Left lung (tissue), 10 donors: ENCODE measurements around the gene ASCL4. TPM values are rescaled to one million over a fixed set of nuclear protein-coding genes. Genes with fewer than 3 reads are reported as not detected.

Experiments
- ATAC-seq: fragments of 200-7000 bp; cut with Tn5 transposase; one replicate; pipeline ENCODE4 v1.9.1; 2020; ENCODE audit warnings: moderate library complexity
- DNase-seq, 4 donors: peaks; one replicate each; pipeline ENCODE4 v3.0.0-alpha.2; 2013 to 2020
- H3K27ac ChIP-seq, 2 donors: fragments of 200-600 bp; sonication (generic) in 1 of 2; one replicate each; pipeline versions ENCODE4 v1.5.0 to v1.8.0; 2020 to 2021
- H3K27me3 ChIP-seq, 2 donors: fragments of 200-600 bp; sonication (generic) in 1 of 2; one replicate each; pipeline versions ENCODE4 v1.5.0 to v1.8.0; 2020 to 2021
- H3K36me3 ChIP-seq, 2 donors: fragments of 200-600 bp; sonication (generic) in 1 of 2; one replicate each; pipeline versions ENCODE4 v1.5.0 to v1.8.0; 2020 to 2021
- H3K4me1 ChIP-seq, 2 donors: fragments of 200-600 bp; one replicate each; pipeline ENCODE4 v1.8.0; 2021
- H3K4me3 ChIP-seq, 2 donors: fragments of 200-600 bp; sonication (generic) in 1 of 2; one replicate each; pipeline versions ENCODE4 v1.5.0 to v1.8.0; 2020 to 2021; ENCODE audit warnings: mild to moderate bottlenecking in 1 of 2
- H3K9me3 ChIP-seq, 2 donors: fragments of 200-600 bp; sonication (generic) in 1 of 2; one replicate each; pipeline versions ENCODE4 v1.5.0 to v1.8.0; 2020 to 2021
- intact Hi-C, 2 donors: fragments of 100-400 bp; cut with DNase I; formaldehyde crosslinking; loops; one replicate each; pipeline versions ENCODE4 v1.11.2 to v1.14.2; 2022
- polyA plus RNA-seq, 6 donors: library from polyadenylated mRNA; unstranded; fragments of 120-200 nt; gene quantifications; one replicate each; pipeline ENCODE4 v1.2.1, GENCODE V29; 2013; ENCODE audit not compliant: insufficient read length in 6 of 6
- total RNA-seq, 2 donors: library from RNA; stranded (reverse); fragmentation: NEBNext Ultra II Directional; extraction: Animal tissue kit (Norgen Biotek cat#: 25700); gene quantifications; one replicate each; pipeline ENCODE4 v1.2.1, GENCODE V29; 2021
- TF ChIP-seq, protein P1 (sequence below), 2 donors: fragments of 200-600 bp; sonication (generic) in 1 of 2; IDR thresholded peaks; one replicate each; pipeline versions ENCODE4 v1.5.0 to v1.8.0; 2021; ENCODE audit warnings: antibody characterized with exemption in 2 of 2
- donor health status: DM: no; HTN: yes; CAD: no.
- donor health status: DM: no; HTN: no; CAD: no.

ASCL4 gene
- total and polyA plus RNA-seq, 8 donors, result not detected

DNA sequence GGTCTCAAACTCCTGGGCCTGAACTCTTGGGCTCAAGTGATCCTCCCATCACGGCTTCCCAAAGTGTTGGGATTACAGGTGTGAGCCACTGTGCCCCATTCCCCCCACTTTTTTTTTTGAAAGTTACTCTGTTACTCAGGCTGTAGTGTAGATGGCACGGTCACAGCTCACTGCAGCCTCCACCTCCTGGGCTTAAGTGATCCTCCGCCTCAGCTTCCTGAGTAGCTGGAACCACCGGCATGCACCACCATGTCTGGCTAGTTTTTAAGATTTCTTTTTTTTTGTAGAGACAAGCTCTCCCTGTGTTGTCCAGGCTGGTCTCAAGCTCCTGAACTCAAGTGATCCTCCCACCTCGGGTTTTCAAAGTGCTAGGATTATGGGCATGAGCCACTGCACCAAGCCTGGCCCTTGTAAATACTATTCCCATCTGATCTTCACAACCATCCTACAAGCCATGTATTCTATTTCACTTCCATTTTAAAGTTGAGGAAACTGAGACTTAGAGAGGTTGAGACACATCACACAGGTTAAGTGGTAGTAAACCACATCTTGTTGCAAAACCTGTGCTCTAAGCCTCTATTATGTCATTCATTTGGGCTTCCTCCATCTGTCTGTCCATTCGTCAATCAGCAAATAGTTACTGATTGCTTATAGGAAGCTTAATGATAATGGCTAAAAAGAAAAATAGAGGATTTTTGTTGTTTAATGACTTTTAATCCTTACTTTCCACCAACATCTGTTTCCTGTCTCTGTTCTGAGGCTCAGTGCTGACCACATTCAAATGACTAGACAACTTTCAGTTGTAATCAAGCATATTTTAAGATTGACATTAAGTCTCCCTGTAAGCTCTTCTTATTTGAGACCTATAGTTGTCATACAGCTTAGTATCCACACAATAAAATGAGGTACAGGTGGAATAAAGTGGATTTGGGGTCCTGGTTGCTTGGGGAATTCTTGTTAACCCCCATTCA is 9.2 kb downstream of the ASCL4 start:
- Histone ChIP-seq H3K36me3 (no peaks in the 10 kb centered on the region), H3K4me3 (no peak overlapping the region), H3K27me3 (no peaks in the 10 kb centered on the region), H3K9me3 (no peaks in the 10 kb centered on the region), H3K27ac (no peak overlapping the region), H3K4me1 (peaks cover 0 to 10% of the 10 kb centered on the region in 2 donors)
- intact Hi-C loops, result no loop called here
- no peak for DNase-seq
- ATAC-seq, result no peak
- TF ChIP-seq, protein P1, sequence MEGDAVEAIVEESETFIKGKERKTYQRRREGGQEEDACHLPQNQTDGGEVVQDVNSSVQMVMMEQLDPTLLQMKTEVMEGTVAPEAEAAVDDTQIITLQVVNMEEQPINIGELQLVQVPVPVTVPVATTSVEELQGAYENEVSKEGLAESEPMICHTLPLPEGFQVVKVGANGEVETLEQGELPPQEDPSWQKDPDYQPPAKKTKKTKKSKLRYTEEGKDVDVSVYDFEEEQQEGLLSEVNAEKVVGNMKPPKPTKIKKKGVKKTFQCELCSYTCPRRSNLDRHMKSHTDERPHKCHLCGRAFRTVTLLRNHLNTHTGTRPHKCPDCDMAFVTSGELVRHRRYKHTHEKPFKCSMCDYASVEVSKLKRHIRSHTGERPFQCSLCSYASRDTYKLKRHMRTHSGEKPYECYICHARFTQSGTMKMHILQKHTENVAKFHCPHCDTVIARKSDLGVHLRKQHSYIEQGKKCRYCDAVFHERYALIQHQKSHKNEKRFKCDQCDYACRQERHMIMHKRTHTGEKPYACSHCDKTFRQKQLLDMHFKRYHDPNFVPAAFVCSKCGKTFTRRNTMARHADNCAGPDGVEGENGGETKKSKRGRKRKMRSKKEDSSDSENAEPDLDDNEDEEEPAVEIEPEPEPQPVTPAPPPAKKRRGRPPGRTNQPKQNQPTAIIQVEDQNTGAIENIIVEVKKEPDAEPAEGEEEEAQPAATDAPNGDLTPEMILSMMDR (IDR thresholded peaks at IDR 0.05), result no peak

DNA sequence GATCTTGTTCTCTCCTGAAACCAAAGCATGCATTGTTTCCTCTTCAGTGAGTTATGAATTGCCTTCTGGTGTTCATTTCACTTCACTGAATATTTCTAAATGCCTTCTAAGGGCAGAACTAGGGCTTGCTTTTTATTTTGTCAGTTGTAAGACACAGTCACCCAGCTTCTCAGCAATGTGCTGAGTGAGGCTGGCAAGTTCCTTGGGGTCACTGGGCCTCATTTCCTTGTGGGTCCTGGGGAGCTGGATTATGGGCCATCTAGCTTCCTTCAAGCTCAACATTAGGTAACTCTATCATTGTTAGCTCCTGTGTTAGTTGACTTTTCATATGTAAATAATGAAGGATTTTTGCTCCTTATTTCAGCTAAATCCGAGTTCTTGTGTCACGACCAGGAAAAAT is 13.8 kb downstream of the ASCL4 start:
- intact Hi-C loops, result no loop called here
- Histone ChIP-seq H3K9me3 (no peaks in the 10 kb centered on the region), H3K27me3 (peaks cover 0 to 9% of the 10 kb centered on the region in 2 donors), H3K27ac (no peak overlapping the region), H3K4me3 (no peak overlapping the region), H3K36me3 (no peaks in the 10 kb centered on the region), H3K4me1 (peaks cover 0 to 6% of the 10 kb centered on the region in 2 donors)
- ATAC-seq (no peak), DNase-seq (no peak)
- TF ChIP-seq, protein P1 (IDR thresholded peaks at IDR 0.05), result no peak

GRCh38 chr12:107788690-107789458 is 14.4 kb downstream of the ASCL4 start:
- ATAC-seq (no peak), DNase-seq (no peak)
- H3K4me1 ChIP-seq, result peaks cover 0 to 3% of the 10 kb centered on the region in 2 donors
- no peak overlapping the region for H3K4me3 ChIP-seq
- no peak overlapping the region for H3K27ac ChIP-seq
- H3K36me3 ChIP-seq, result no peaks in the 10 kb centered on the region
- TF ChIP-seq, protein P1 (IDR thresholded peaks at IDR 0.05), result no peak
- H3K27me3 ChIP-seq, result peaks cover 0 to 15% of the 10 kb centered on the region in 2 donors
- H3K9me3 ChIP-seq, result no peaks in the 10 kb centered on the region
- intact Hi-C loops, result no loop called here

DNA sequence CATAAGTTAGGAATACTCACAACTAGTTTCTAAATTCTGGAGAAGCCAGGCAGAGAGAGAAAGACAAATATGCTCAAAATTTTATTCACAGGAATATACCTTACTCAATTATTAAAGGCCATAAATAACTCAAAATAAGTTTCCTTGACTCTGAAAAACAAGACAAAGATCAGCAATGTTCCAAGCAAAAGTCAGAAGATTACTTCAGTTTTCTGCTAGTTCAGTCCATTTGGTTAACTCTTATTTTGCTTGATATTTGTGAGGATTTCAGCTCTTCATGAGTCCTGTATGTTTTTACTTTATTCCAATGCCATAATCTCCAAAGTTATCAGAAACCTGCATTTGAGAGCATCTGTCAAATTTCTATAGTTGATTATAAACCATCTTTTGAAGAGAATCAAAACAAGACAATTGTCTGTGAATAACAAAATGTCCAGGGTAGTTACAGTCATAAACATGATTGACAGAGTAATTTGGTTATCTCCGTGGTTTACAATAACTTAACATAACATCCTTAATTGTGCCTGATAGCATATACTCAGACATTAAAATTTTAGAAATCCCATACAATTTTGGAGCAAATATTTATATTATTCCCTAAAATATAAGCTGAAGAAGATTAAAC is 17.1 kb downstream of the ASCL4 start:
- intact Hi-C loops, result no loop called here
- no peak for ATAC-seq
- TF ChIP-seq, protein P1 (IDR thresholded peaks at IDR 0.05), result no peak

More for the DNA sequence above, 17.1 kb downstream of the ASCL4 start:
- no peak overlapping the region for H3K27ac ChIP-seq
- H3K4me3 ChIP-seq, result no peak overlapping the region
- H3K27me3 ChIP-seq, result peaks cover 0 to 24% of the 10 kb centered on the region in 2 donors
- no peaks in the 10 kb centered on the region for H3K36me3 ChIP-seq
- DNase-seq, result no peak
- no peaks in the 10 kb centered on the region for H3K9me3 ChIP-seq
- H3K4me1 ChIP-seq, result no peaks in the 10 kb centered on the region
